ENCODE results near the gene CHEK2.
"Not testable (repeated sequence)": the region's sequence is repeated elsewhere in the genome, so short reads cannot be mapped to it uniquely, and the experiment has no call there.

GRCh38 chr22:28693041-28693760, 48.4 kb downstream of the CHEK2 start:
- not testable (repeated sequence) for TF ChIP-seq CTCF (conservative IDR thresholded peaks at IDR 0.05; ENCODE audit: low read depth in 2 of 2); CREB1 (CRISPR knock-in tag; IDR thresholded peaks at IDR 0.05; ENCODE audit: low read depth); POLR2AphosphoS5 (IDR thresholded peaks at IDR 0.05; ENCODE audit: low read depth); REST (IDR thresholded peaks at IDR 0.05; ENCODE audit: unreplicated experiment); NANOG (IDR thresholded peaks at IDR 0.05; ENCODE audit: borderline replicate concordance); EZH2phosphoT487 (IDR thresholded peaks at IDR 0.05; ENCODE audit: unreplicated experiment); EZH2 (IDR thresholded peaks at IDR 0.05; ENCODE audit: low read depth, unreplicated experiment); STAT1 (IDR thresholded peaks at IDR 0.05; ENCODE audit: unreplicated experiment)
